H1 (cell line): ENCODE results near the gene SLC35A3.

Experiments used
- ATF2 ChIP-seq: IDR thresholded peaks from 2 replicates; pipeline ENCODE4 v1.6.1; 2012; ENCODE audit warnings: low read length, inconsistent platforms
- BCL11A ChIP-seq, 2 experiments: IDR thresholded peaks; one replicate each; pipeline ENCODE4 v1.6.1; 2011; ENCODE audit warnings: low read depth in 2 of 2, low read length in 2 of 2, mild to moderate bottlenecking in 2 of 2
- BRCA1 ChIP-seq: IDR thresholded peaks from 2 replicates; pipeline ENCODE4 v1.6.1; 2012; ENCODE audit warnings: low read depth, low read length, improper control_type of control experiment
- CTCF ChIP-seq, 3 experiments: IDR thresholded peaks; 1 replicate in 2 of 3; 2 replicates in 1 of 3; pipeline versions ENCODE4 v1.5.1 to v1.6.1; 2011; ENCODE audit warnings: low read length in 3 of 3, mild to moderate bottlenecking in 3 of 3, inconsistent platforms in 2 of 3, low read depth in 1 of 3, moderate library complexity in 1 of 3; ENCODE audit not compliant: insufficient read depth in 1 of 3; ENCODE audit errors: control extremely low read depth in 1 of 3
- E2F6 ChIP-seq: IDR thresholded peaks from 2 replicates; pipeline ENCODE4 v1.6.1; 2012; ENCODE audit warnings: inconsistent platforms
- JUN ChIP-seq: IDR thresholded peaks from 2 replicates; pipeline ENCODE4 v1.6.1; 2011; ENCODE audit warnings: low read depth, mild to moderate bottlenecking, improper control_type of control experiment, low read length
- MAFK ChIP-seq: IDR thresholded peaks from 2 replicates; pipeline ENCODE4 v1.6.1; 2012; ENCODE audit warnings: low read depth, mild to moderate bottlenecking, improper control_type of control experiment, low read length
- POLR2AphosphoS5 ChIP-seq: IDR thresholded peaks from 2 replicates; pipeline ENCODE4 v1.6.1; 2011; ENCODE audit warnings: low read depth, low read length
- RBBP5 ChIP-seq: IDR thresholded peaks from 2 replicates; pipeline ENCODE4 v1.7.1; 2012; ENCODE audit warnings: low read depth, mild to moderate bottlenecking, inconsistent platforms, low read length, moderate library complexity, borderline replicate concordance
- RFX5 ChIP-seq: IDR thresholded peaks from 2 replicates; pipeline ENCODE4 v1.6.1; 2011; ENCODE audit warnings: low read depth, low read length, improper control_type of control experiment, borderline replicate concordance

GRCh38 chr1:100037656-100037926 lies 67.8 kb downstream of the SLC35A3 start:
- TF ChIP-seq MAFK (no peak), CTCF (IDR thresholded peaks at IDR 0.05; ENCODE audit: control extremely low read depth in 1 of 3, insufficient read depth in 1 of 3, low read depth in 1 of 3, low read length in 3 of 3) (no peak), E2F6 (no peak), ATF2 (peak; percentile 72; the same call in 1 of the 2 replicates), BRCA1 (no peak), POLR2AphosphoS5 (no peak), BCL11A (IDR thresholded peaks at IDR 0.05; ENCODE audit: low read depth in 2 of 2, low read length in 2 of 2) (no peak), RBBP5 (no peak), JUN (no peak), RFX5 (no peak)
